Nephron (organoid): ENCODE data around the gene DCST2.

Source experiments
- H3K27ac Mint-ChIP-seq, 3 experiments: 2 replicates each; pipeline ENCODE4 v1.8.0; 2020; ENCODE audit warnings: mixed read lengths in 3 of 3, mild to moderate bottlenecking in 2 of 3, moderate library complexity in 1 of 3
- H3K27me3 Mint-ChIP-seq: 2 replicates; pipeline ENCODE4 v1.8.0; 2021; ENCODE audit warnings: low read depth, mild to moderate bottlenecking, moderate library complexity, mixed read lengths
- H3K36me3 Mint-ChIP-seq: 2 replicates; pipeline ENCODE4 v1.8.0; 2020; ENCODE audit warnings: low read depth, mixed read lengths
- H3K4me1 Mint-ChIP-seq: 2 replicates; pipeline ENCODE4 v1.8.0; 2020; ENCODE audit warnings: mixed read lengths
- H3K4me3 Mint-ChIP-seq, 3 experiments: 2 replicates each; pipeline ENCODE4 v1.8.0; 2020; ENCODE audit warnings: mild to moderate bottlenecking in 3 of 3, mixed read lengths in 3 of 3, moderate library complexity in 2 of 3
- H3K9me3 Mint-ChIP-seq: 2 replicates; pipeline ENCODE4 v1.8.0; 2020; ENCODE audit warnings: mixed read lengths
- CTCF ChIP-seq, 3 experiments: fragments of 200-600 bp; sonication (generic); IDR thresholded peaks; one replicate each; pipeline ENCODE4 v1.5.0; 2021; ENCODE audit warnings: antibody characterized with exemption in 3 of 3; ENCODE audit not compliant: unreplicated experiment in 3 of 3

DCST2 gene

GRCh38 chr1:155076371-155076770 lies 42.8 kb upstream of the DCST2 start:
- no peaks in the 10 kb centered on the region for H3K9me3 Mint-ChIP-seq
- peaks cover 14% of the 10 kb centered on the region for H3K4me1 Mint-ChIP-seq
- H3K36me3 Mint-ChIP-seq = no peaks in the 10 kb centered on the region
- TF ChIP-seq CTCF (IDR thresholded peaks at IDR 0.05; ENCODE audit: unreplicated experiment in 3 of 3) = no peak
- peak overlapping the region in 1 of 3 experiments; percentile 20 for H3K27ac Mint-ChIP-seq
- peak overlapping the region; percentile 44 to 67 (median 59) for H3K4me3 Mint-ChIP-seq
- peaks cover 63% of the 10 kb centered on the region for H3K27me3 Mint-ChIP-seq

- no peak for TF ChIP-seq CTCF (IDR thresholded peaks at IDR 0.05; ENCODE audit: unreplicated experiment in 3 of 3)
- Mint-ChIP-seq H3K36me3 (no peaks in the 10 kb centered on the region), H3K27ac (peak overlapping the region in 1 of 3 experiments; percentile 40), H3K4me3 (no peak overlapping the region), H3K4me1 (peaks cover 12% of the 10 kb centered on the region), H3K27me3 (peaks cover 58% of the 10 kb centered on the region), H3K9me3 (no peaks in the 10 kb centered on the region)
These were observed 42.0 kb upstream of the DCST2 start for GRCh38 chr1:155075535-155075934.

GRCh38 chr1:155073377-155074242 lies 40.0 kb upstream of the DCST2 start:
- peaks cover 2% of the 10 kb centered on the region for H3K36me3 Mint-ChIP-seq
- H3K9me3 Mint-ChIP-seq = no peaks in the 10 kb centered on the region
- no peak overlapping the region for H3K27ac Mint-ChIP-seq
- H3K4me3 Mint-ChIP-seq = no peak overlapping the region
- H3K27me3 Mint-ChIP-seq = peaks cover 46% of the 10 kb centered on the region
- no peak for TF ChIP-seq CTCF (IDR thresholded peaks at IDR 0.05; ENCODE audit: unreplicated experiment in 3 of 3)
- peaks cover 6% of the 10 kb centered on the region for H3K4me1 Mint-ChIP-seq

GRCh38 chr1:155072531-155073289 lies 39.1 kb upstream of the DCST2 start:
- TF ChIP-seq CTCF (IDR thresholded peaks at IDR 0.05; ENCODE audit: unreplicated experiment in 3 of 3) = no peak
- peaks cover 6% of the 10 kb centered on the region for H3K4me1 Mint-ChIP-seq
- H3K36me3 Mint-ChIP-seq = peaks cover 5% of the 10 kb centered on the region
- no peaks in the 10 kb centered on the region for H3K9me3 Mint-ChIP-seq
- peak overlapping the region; percentile 67 to 82 (median 81) for H3K4me3 Mint-ChIP-seq
- no peak overlapping the region for H3K27ac Mint-ChIP-seq
- H3K27me3 Mint-ChIP-seq = peaks cover 38% of the 10 kb centered on the region

- TF ChIP-seq CTCF (IDR thresholded peaks at IDR 0.05; ENCODE audit: unreplicated experiment in 3 of 3) = no peak
- Mint-ChIP-seq H3K9me3 (no peaks in the 10 kb centered on the region), H3K27ac (peak overlapping the region; percentile 24 to 93 (median 31)), H3K4me3 (peak overlapping the region; percentile 67 to 82 (median 81)), H3K4me1 (peaks cover 6% of the 10 kb centered on the region), H3K36me3 (peaks cover 13% of the 10 kb centered on the region), H3K27me3 (peaks cover 30% of the 10 kb centered on the region)
These were observed 38.1 kb upstream of the DCST2 start for GRCh38 chr1:155071701-155072100.
